Measurements from ENCODE around the gene SSX2.
"Not testable (repeated sequence)": the region's sequence is repeated elsewhere in the genome, so short reads cannot be mapped to it uniquely, and the experiment has no call there.

Gene SSX2, protein sequence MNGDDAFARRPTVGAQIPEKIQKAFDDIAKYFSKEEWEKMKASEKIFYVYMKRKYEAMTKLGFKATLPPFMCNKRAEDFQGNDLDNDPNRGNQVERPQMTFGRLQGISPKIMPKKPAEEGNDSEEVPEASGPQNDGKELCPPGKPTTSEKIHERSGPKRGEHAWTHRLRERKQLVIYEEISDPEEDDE

DNA sequence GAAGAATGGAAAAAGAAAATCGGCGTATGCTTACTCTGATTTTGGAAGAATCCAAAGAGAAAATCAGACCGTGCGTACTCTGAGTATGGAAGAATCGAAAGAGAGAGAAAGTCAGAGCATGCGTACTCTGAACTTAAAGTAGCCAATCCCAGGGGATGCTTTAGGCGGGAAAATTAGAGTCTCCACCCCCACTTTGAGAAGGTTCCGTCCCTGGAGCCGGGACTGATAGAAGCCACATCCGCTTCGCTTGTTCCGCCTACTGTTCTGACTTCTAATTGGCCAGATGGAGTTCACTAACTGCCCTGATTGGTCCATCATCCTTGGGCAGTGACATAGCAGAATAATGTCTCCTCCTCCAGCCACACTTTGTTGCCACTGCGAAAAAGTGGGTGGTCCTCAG is at the start of gene SSX2:
TSS of gene SSX2 (minus strand) at position 101 of the 400 bp plus-strand sequence. CDS start 1,429 bp downstream, outside the sequence.
- DNase-seq (ENCODE audit: low spot score): not testable (repeated sequence)

DNA sequence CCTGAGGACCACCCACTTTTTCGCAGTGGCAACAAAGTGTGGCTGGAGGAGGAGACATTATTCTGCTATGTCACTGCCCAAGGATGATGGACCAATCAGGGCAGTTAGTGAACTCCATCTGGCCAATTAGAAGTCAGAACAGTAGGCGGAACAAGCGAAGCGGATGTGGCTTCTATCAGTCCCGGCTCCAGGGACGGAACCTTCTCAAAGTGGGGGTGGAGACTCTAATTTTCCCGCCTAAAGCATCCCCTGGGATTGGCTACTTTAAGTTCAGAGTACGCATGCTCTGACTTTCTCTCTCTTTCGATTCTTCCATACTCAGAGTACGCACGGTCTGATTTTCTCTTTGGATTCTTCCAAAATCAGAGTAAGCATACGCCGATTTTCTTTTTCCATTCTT is 44.0 kb upstream of the SSX2 start, which contains the start of gene SSX2B:
TSS of gene SSX2B (plus strand) at position 301 of the 400 bp plus-strand sequence. CDS start 1,429 bp downstream, outside the sequence.
- DNase-seq (ENCODE audit: low spot score): not testable (repeated sequence)

DNA sequence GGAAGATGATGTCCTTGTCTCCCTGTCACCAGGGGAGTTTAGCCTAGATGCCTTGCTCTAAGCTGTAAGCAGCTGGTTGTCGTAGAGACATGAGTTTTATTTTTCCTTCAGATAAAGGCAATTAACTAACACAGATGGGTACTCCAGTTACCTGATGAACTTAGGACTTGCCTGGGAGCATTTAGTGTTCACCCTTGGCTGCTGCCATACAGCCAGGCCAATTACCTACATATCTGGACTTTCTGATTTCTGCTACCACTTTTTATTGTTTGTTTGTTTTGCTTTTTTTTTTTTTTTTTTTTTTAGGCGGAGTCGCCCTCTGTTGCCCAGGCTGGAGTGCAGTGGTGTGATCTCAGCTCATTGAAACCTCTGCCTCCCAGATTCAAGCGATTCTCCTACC is 14.9 kb downstream of the SSX2 start:
- DNase-seq (ENCODE audit: low spot score): not testable (repeated sequence)

DNA sequence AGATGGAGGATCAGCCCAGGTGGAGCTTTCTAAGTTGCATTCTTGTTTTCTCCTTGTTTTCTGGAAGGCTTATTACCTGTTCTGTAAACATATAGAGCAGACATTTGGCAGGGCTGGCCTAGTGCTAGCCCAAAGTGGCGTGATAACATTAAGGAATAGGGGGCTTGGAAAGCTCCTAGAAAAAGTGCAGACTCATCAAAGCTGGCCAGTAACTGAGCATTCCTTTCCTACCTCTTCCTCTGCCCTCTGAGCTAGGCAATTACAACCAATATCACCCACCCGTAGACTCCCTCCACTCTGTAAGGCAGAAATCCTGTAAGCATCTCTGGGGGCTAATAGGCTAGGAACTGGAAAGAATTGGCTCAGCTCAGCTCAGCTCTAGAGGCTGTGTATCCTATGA is 44.8 kb downstream of the SSX2 start:
- not testable (repeated sequence) for DNase-seq (ENCODE audit: low spot score)

DNA sequence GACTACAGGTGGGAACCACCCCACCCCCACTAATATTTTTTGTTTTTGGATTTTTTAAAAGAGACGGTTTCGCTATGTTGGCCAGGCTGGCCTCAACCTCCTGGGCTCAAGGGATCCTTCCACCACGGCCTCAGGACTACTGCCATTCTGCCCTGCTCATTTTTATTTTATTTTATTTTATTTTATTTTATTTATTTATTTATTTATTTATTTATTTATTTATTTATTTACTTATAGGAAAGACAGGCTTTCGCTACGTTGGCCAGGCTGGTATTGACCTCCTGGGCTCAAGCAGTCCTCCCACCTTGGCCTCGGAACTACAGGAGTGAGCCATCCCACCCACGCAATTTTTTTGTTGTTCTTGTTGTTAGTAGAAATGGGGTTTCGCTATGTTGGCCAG is 51.5 kb downstream of the SSX2 start:
- not testable (repeated sequence) for DNase-seq (ENCODE audit: low spot score)

DNA sequence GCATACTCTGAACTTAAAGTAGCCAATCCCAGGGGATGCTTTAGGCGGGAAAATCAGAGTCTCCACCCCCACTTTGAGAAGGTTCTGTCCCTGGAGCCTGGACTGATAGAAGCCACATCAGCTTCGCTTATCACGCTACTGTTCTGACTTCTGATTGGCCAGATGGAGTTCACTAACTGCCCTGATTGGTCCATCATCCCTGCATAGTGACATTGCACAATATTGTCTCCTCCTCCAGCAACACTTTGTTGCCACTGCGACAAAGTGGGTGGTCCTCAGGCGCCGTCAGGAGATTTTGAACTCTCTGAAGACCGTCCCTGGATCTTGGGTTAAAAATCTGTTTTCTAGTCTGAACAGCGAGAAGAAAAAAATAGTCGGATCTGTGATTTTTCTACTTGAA is 52.2 kb downstream of the SSX2 start, which contains the start of gene SSX7:
TSS of gene SSX7 (minus strand) at position 101 of the 400 bp plus-strand sequence. CDS start 1,428 bp downstream, outside the sequence.
- not testable (repeated sequence) for DNase-seq (ENCODE audit: low spot score)

DNA sequence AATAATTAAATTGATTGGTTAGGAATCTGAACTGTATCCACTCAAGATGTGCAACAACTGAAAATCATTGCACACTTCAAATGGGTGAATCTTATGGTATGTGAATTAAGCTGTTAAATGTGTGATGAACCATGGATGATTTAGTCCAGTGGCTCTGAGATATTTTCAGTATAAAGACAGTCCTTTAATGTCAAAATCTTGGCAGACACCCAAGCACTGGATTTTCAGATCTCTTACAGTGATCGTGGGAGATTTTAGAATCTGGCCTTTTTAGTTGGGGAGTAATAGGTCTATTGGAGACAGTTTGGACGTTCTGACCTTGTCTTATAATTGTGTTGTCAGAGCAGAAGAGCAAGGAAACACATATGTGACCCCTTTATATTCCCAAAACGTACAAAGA is 56.3 kb downstream of the SSX2 start:
- not testable (repeated sequence) for DNase-seq (ENCODE audit: low spot score)

DNA sequence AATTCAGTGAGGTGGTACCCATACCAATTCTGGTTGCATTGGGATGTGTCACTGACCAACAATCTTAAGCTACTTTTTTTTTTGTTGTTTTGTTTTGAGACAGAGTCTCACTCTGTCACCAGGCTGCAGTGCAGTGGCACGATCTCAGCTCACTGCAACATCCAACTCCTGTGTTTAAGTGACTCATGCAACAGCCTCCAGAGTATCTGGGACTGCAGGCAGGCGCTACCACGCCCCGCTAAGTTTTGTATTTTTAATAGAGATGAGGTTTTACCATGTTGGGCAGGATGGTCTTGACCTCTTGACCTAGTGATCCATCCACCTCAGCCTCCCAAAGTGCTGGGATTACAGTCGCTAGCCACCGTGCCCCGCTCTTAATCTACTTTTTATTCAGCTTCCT is 58.0 kb downstream of the SSX2 start:
- not testable (repeated sequence) for DNase-seq (ENCODE audit: low spot score)

Measured in activated CD4-positive, alpha-beta T cell treated with anti-CD3 and anti-CD28 coated beads, Interleukin-2, Interleukin-4, amounts not matched to agents 100 ng/mL and 50 ng/mL, durations not matched to agents 16 hours and 8 hours (primary cell).